ENCODE measurements around the gene OR6J1.
"Not testable (repeated sequence)": the region's sequence is repeated elsewhere in the genome, so short reads cannot be mapped to it uniquely, and the experiment has no call there.

OR6J1 gene

DNA sequence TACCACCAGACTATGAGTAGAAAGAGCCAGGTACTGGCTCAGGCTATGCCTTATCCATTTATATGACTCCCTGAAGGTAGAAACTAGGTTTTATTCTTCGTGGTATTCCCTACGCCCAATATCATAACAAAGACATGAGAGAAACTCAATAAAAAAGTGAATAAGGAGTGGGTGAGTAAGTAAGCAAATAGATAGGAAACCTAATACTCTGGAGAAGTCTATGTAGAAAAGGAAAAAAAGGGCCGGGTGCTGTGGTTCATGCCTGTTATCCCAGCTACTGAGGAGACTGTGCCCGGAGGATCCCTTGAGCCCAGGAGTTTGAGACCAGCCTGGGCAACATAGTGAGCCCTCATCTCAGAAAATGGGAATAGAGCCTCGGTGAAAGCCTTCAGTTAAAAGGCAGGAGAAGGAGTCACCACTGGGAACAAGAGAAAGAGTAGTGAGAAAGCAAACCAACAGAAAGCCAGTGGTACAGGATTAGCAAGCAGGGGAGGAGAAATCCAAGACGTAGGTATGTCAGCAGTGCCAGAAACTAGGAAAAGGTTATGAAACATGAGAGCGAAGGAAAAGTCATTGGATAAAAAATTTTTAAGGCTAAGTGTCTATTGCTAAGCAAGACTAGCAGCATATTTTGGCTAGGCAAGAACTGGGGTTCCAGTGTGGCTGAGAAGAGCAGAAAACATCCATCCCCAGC, 6.0 kb upstream of the OR6J1 start:
- DNase-seq = no peak

DNA sequence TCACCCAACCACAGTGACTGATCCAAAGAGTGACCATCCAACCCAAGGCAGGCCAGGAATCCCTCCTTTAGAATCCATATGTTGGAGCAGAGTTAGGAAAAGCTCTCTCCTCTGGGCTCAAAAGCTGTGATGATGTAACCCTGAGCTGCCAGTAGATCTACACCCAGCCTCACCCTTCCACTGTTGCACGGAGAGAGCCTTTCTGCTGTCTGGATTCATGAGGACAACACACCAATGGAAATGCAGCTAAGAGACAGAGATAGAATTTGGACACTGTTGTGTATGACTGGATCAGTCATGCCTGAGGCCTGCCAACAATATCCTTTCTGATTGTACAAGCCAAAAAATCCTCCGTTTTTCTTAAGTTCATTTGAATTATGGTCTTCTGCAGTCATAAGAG, 4.4 kb upstream of the OR6J1 start:
- DNase-seq = no peak

- no peak for DNase-seq
Observed at GRCh38 chr14:22646570-22647254, 2.6 kb upstream of the OR6J1 start.

GRCh38 chr14:22641846-22642245, 2.3 kb downstream of the OR6J1 start:
- DNase-seq = no peak

DNA sequence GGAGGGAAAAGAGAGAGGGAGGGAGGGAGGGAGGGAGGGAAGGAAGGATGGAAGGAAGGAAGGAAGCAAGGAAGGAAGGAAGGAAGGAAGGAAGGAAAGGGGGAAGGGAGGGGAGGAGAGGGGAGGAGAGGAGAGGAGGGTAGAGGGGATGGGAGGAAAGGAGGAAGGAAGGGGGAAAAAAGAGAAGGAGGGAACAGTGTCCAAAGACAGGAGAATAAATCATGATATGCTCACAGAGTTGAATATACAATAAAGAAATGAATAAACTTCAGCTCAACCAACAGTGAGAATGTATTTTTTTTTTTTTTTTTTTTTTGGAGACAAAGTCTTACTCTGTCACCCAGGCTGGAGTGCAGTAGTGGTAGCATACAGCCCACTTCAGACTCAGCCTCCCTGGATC, 4.0 kb downstream of the OR6J1 start:
- no peak for DNase-seq

GRCh38 chr14:22635980-22636379, 8.2 kb downstream of the OR6J1 start:
- not testable (repeated sequence) for DNase-seq

DNA sequence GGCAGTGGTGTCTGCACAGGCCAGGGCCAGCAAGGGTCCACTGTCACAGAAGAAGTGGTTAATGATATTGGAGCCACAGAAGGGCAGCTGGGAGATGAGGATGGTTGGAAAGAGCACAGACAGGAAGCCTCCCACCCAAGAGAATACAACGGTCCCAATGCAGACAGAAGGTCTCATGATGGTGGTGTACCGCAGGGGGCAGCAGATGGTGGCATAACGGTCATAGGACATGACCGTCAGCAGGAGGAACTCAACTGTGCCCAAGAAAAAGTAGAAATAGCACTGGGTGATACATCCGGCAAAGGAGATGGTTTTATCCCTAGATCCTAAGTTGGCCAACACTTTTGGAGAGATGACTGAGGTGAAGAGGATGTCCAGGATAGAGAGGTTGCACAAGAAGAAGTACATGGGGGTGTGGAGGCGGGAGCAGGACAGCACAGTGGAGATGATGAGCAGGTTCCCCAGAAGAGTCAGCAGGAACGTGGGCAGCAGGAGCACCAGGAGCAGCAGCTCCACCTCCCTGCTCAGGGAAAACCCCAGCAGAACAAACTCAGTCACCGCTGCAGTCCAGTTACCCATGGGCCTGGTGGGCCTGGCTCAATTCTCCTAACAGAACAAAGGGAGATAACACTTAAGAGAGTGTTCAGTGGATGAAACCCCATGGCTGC, 9.8 kb downstream of the OR6J1 start:
- DNase-seq = no peak

DNA sequence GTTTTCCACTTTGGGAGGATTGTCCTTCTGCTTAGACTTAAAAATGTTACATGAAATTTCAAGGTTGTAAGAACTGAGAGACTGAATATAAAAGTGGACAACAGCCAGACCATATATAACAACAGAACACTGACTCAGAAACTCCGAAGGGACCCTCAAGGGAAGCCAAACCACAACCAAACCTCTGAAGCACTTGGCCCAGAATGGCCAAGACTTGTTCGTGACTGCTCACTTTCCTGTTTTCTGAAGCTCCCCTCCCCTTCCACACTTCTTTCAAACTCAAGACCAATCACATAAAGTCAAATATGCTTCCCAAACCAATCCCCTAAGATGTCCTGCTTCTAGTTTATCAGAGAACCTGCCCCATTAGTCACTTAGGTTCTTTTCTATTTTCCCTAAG, 13.7 kb downstream of the OR6J1 start:
- no peak for DNase-seq

DNA sequence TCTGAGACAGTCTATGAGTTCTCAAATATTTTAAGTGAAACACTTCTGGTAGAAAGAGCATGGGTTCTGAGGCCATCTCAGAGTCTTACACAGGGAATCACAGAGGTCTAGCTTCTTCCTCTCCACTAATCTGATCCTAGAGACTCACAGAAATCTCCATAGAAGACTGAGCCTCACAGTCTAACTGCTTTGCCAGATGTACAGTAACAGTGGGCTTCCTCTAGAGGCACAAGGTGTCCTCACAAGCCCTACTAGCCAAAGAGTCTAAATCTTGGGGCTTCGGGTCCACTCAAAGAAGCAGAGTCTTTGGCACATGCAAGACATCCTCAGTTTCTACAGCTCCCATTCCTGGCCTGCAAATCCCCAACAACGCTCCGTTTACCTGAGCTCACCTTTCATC, 14.1 kb downstream of the OR6J1 start:
- no peak for DNase-seq

DNA sequence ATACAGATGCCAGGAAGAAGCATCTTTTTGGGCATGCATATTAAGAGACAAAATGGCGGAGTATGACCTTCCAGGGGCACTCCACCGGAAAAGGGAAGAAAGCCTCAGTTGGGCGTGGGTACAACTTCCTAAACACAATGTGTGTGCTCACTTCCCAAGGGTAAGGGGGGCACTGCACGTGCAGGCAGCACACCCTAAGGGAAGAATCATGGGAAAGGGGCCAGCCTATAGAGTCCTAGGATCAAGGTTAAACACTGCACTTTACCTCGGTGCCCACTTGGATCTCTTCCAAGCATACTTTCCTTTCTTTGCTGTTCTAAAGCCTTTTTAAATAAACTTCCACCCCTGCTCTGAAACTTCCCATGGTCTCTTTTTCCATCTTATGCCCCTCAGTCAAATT, 14.8 kb downstream of the OR6J1 start:
- DNase-seq = no peak

DNA sequence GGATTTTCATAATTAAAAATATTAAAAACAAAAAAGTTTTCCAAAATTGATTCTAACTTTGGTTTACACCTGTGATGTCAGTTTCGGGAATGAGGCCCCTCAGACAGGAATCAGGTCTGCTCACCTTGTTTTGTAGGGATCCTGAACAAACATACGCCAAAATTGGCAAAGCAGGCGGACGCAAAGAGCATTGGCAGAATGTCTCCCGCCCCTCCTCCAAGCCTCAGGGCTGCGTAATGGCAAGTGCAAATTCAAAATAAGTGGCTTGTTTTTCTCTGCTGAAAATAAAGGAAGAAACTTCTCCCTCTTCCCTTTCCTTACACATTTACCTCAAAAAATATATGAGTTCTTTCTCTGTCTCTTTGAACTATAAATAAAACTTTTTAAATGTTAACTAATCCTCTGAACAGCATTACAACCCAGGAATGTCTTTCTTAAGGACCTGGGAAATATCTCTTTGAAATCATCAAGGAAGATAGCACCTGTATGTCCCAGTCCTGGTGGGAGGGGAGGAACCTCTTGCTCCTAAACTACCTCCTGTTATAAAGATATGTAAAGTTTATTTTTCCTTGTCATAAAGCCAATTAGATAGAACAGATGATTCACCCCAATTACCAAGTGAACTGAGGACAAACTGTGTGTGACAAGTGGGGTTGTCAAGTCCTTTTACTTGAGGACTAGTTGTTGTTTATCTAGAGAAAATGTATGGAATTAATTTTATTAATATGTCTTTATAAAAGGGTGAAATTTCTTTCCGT, 16.5 kb downstream of the OR6J1 start:
- no peak for DNase-seq

DNA sequence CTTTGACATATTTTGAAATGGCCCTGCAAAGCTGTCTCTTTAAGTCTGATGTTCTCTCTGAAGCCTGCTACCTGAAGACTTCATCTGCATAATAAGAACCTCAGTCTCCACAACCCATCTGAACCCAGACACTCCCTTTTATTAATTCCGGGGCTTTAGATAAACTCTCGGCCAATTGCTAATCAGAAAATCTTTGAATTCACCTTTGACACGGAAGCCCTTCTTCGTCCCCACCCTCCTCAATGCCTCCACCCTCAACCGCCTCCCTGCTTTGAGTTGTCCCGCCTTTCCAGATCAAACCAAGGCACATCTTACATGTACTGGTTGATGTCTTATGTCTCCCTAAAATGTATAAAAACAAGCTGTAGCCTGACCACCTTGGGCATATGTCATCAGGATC, 17.6 kb downstream of the OR6J1 start:
- DNase-seq = no peak

DNA sequence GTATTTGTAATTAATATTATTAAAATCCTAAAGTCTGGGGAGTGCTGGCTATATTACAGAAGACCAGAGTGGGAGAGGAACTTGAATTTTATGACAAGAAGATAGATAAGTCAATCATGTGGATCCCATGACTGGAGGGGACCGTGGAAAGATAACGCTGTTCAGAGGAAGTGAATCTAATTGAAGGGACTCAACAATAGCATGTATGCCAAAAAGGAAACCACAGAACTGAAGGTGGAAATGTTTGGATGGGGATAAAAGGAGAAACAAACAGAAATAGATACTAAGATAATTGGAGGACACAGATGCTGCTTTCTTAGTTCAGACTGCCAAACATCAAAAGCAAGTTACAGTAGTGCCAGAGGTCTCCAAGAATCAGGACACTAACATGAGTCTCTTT, 21.1 kb downstream of the OR6J1 start:
- no peak for DNase-seq

- no peak for DNase-seq
Observed at GRCh38 chr14:22622255-22622654, 21.9 kb downstream of the OR6J1 start.

- DNase-seq = not testable (repeated sequence)
Observed at GRCh38 chr14:22615765-22616164, 28.4 kb downstream of the OR6J1 start.

GRCh38 chr14:22614240-22614799, 29.8 kb downstream of the OR6J1 start:
- no peak for DNase-seq

DNA sequence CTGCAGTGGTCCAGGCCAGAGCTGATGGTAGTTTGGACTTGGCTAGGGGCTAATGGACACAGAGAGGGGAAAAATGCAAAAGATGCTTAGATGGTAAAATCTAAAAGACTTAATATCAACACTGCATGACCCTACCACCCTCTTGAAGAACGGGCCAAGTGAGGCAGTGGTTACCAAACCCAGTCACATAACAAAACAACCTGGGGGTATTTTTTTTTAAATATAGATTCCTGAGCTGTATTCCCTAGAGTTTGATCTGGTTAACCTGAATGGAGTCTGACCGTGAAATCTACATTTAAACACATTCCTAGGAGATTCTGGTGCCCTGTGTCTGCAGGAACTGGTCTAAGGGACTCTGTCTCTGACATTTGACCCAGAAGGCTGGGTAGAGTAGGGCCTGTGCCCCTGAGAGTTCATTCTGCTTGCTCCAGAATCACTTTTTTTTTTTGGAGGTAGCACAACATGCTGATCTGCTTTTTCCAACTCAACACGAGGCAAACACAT, 30.4 kb downstream of the OR6J1 start:
- DNase-seq = no peak

- DNase-seq = no peak
Observed at GRCh38 chr14:22613106-22613695, 31.0 kb downstream of the OR6J1 start.

GRCh38 chr14:22610931-22611330, 33.2 kb downstream of the OR6J1 start:
- no peak for DNase-seq

DNA sequence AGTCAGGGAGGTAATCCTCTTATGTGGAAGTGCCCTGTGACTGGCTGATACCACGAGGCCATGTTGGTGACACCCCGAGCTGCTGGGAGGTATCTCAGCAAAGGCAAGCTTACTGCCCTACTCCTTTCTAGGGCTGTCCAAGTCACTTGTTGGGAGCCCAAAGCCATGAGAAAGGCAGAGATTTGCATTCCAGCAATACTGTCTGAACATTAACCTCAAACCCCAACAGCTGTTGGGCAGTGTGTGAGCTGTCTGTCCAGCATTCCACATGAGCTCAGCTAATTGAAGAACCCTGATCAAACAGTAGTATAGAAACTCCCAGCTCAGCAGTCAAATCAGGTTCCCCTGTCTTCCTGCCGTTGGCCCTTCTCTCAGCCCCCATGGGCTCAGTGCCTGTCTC, 36.9 kb downstream of the OR6J1 start:
- DNase-seq = no peak

DNA sequence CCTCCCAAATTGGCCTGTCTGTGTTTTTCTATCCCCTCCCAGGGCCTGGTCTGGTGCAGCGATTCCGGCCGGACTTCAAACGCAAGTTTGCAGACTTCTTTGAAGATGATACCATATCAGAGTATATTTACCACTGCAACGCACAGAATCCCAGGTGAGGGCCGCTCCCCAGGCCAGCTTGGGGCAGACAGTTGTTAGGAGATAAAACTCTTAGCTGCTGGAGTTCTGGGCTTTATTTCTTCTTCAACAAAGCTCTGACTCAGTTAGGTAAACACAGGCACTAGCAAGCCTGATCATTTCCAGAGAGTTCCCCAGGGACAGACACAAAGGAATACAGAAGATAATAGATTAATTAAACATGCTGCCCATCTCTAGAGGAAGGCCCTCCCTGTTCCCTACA, 37.8 kb downstream of the OR6J1 start:
- no peak for DNase-seq

GRCh38 chr14:22602862-22603261, 41.3 kb downstream of the OR6J1 start:
- DNase-seq = no peak

DNA sequence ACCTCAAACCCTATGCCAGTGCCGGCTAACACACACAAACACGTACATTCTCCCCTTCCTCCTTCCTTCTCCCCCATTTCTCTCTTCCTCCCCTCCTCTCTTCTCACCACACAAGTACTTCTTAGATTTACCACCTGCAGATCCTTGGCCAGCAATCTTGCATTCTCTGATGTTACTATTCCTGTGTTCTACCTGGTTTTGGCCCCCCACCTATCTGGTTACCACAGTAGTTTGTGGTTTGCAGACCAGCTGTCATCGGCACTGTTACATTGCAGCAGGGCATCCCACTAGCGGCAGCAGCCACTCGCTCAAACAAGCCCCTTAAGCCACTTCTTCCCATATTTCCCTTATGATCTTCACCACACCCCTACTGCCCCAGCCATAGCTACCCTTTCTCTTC, 42.2 kb downstream of the OR6J1 start:
- DNase-seq = no peak

All from NCI-H510A treated with DMSO at 0.1 percent for 48 hours (cell line).